HG03095 (cell line): ENCODE results near the gene DNAAF3.
"Not testable (repeated sequence)": the region's sequence is repeated elsewhere in the genome, so short reads cannot be mapped to it uniquely, and the experiment has no call there.

Source experiments
- ATAC-seq: cut with Tn5 transposase; IDR thresholded peaks from one replicate; pipeline ENCODE4 v1.9.1; 2021; ENCODE audit warnings: moderate library complexity; ENCODE audit not compliant: unreplicated experiment

The DNAAF3 gene

DNA sequence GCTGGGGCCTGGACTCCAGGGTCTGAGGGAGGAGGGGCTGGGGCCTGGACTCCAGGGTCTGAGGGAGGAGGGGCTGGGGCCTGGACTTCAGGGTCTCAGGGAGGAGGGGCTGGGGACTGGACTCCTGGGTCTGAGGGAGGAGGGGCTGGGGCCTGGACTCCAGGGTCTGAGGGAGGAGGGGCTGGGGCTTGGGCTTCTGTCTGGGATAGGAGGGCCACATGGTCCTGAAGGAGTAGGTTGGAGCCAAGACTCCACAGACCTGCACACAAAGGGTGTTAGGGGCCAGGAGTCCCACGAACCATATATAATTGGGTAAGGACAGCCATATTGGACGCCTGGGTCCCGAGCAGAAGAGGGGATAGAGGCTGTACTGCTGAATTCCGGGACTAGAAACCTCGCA lies 10.6 kb downstream of the DNAAF3 start:
- ATAC-seq: not testable (repeated sequence)

DNA sequence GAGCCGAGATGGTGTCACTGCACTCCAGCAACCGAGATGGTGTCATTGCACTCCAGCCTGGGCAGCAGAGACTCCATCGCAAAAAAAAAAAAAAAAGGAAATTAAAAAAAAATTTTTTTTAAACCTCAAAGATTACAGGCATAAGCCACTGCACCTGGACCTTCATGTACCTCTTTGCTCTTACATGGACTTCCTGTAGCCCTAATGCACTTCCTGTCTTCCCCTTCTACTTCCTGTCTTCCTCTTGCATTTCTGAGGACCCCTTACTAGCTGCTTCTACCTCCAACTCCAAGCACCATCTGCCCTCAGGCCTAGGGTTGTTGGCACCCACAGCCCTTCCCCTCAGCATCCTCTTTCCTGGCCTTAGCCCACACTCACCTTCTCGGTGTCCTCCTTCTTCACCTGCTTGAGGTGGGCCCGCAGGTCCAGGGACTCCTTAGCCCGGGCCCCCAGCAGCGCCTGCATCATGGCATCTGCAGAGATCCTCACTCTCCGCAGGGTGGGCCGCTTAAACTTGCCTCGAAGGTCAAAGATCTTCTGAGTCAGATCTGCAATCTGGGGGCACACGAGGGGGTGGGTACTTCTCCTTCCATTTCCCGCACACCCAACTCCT lies 12.7 kb downstream of the DNAAF3 start:
- ATAC-seq: no peak

DNA sequence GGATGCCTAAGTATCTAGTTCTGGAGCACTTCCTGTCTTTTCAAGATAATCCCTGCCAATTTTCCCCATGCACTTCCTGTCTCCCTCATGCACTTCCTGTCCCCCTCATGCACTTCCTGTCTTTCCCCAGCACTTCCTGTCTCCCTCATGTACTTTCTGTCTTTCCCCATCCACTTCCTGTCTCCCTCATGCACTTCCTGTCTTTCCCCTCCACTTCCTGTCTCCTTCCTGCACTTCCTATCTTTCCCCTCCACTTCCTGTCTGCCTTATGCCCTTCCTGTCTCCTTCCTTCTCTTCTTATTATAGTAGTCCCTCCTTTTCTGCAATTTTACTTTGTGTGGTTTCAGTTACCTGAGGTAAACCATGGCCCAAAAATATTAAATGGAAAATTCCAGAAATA lies 14.4 kb downstream of the DNAAF3 start:
- ATAC-seq: no peak

DNA sequence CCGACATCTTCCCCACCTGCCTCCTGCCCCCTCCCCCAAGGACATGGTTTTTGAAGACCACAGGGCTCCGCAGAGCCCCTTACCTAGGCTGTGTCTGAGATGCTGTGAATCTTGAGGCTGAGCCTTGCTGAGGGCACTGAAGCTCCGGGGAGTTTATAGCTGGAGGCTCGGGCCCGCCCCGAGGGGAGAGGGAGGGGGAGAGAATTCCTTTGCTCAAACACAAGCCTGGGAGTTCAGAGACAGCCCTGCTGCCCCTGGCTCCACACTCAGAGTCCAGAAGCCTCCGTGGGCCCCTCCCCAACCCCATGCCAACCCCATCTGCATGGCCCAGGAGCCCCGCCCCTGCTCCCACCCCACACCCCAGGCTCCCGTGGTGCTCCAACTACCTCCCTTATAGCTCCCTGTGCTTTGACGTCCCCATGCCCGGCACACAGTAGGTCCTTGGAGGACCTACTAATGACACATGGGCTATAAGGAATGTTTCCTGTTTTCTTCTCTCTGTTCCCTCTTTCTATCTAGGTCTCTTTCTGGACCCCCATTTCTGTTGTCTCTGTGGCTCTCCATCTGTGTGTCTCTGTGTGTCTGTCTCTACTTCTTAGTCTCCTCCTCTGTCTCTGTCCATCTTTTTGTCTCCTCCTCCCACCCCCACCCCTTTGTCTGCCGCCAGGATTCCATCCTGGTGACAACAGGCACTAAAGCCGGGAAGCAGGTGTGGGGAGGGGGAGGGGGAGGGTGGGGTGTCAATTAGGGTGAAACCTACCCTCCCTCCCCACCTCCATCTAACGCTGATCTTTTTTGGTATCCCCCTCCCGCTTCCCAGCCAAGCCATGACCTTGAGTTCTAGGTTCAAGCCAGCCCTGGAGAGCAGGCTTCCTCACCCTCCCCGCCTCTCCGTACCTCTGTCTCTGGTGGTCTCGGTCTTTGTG lies 17.1 kb downstream of the DNAAF3 start, which contains the start of gene TNNT1:
Gene TNNT1, minus strand, starts transcription at position 129 of the 926 bp plus-strand sequence. CDS start 2,049 bp downstream, outside the sequence.
- no peak for ATAC-seq

DNA sequence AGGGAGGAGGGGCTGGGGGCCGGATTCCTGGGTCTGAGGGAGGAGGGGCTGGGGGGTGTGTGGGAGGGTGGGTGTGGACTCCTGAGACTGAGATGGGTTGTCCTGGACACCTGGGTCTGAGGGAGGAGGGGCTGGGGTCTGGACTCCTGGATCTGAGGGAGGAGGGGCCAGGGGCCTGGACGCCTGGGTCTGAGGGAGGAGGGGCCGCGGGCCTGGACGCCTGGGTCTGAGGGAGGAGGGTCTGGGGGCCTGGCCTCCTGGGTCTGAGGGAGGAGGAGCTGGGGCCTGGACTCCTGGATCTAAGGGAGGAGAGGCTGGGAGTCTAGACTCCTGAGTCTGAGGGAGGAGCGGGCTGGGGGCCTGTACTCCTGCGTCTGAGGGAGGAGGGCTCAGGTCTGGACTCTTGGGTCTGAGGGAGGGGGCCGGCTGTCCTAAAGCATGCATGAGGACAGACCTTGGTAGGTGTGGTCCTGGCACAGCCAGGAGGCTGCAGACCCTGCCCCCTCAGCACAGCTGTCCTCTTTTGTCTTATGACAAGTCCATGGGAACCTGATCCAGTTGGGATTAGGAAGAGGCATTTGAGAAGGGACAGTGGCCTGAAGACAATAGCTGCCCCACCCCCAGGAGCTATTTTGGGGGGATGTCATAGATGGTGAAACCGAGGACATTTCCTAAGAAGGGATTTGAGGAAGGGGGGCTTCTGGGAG lies 18.7 kb downstream of the DNAAF3 start:
- no peak for ATAC-seq

DNA sequence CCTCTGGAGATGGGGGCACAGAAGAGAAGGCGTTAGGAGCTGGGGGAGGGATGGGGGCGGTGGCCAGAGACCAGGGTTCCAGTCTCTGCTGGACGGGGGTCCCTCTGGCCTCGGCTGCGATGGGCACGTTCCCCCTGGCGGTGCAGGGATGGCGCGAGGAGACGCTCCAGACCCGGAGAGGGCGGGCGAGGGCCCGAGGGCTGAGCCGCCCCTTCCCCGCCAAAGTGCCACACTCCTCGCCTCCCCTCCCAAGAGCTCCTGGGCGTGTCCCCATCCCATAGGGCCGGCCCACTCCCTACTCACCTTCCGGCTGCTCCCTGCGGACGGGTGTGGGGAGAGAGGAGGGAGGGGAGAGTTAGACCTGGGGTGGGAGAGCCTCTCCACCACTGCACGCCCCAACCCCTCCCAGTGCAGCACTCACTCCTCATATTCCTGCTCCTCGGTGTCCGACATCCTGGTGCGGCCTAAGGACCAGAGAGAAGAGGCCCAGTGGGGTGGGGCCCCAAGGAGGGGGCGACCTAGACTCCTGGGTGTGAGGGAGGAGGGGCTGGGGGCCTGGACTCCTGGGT lies 19.6 kb downstream of the DNAAF3 start:
- ATAC-seq: no peak

DNA sequence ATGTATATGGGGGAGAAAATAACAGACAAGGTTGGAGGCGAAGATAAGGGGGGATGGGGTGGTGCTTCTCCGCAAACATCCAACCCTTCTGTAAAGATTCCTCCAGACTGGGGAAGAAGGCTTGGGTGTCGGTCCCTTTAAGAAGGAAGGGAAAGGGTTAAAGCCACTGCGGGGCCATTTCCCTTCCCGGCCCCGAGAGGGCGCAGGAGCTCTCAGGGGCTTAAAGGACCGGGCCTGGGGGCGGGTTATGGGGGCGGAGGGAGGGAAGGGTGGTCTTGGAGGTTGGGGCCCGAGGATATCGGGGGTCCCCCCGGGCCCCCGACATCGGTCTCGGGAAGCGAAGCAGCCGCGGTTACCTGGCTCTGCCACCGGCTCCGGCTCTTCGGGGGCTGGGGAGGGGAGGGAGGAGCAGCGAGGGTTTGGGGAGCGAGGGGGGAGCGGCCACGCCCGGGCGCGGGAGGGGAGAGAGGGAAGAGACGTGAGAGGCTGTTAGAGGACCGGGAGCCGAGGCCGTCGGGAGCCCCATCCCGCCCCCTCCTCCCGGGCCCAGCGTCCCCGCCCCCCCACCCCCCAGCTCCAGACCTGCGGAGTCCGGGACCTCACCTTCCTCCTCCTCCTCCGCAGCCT lies 20.2 kb downstream of the DNAAF3 start:
- no peak for ATAC-seq

DNA sequence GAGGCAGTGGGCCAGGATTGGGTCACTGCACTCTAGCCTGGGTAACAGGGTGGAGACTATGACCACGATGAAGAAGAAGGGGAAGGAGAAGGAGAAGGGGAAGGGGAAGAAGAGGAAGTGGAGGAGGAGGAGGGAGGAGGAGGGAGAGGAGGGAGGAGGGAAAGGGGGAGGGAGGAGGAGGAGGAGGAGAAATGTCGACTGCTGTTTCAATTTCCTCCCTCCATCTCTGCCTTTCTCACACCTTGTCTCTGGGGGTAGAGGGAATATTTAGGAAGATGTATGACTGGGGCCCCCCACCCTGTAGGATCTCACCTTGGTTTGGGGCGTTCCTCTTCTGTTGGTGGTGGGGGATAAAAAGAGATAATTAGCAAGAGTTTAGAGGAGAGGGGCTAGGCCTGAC lies 21.2 kb downstream of the DNAAF3 start:
- ATAC-seq: no peak

DNA sequence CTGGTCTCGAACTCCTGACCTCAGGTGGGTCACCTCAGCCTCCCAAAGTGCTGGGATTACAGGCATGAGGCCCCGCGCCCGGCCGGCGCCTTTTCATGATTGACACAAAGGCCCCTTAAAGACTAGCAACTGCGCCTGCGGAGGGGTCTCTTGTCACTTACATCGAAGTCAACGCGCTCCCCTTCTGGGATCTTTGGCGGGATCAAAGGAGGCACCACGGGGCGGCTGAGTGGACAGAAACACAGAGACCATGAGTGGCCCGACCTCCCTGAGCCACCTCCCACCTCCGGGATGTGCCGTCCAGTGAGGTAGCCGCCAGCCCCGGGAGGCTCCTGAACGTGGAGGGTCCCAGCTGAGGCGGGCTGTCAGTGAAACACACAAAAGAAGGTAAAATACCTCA lies 24.7 kb downstream of the DNAAF3 start:
- ATAC-seq: no peak

DNA sequence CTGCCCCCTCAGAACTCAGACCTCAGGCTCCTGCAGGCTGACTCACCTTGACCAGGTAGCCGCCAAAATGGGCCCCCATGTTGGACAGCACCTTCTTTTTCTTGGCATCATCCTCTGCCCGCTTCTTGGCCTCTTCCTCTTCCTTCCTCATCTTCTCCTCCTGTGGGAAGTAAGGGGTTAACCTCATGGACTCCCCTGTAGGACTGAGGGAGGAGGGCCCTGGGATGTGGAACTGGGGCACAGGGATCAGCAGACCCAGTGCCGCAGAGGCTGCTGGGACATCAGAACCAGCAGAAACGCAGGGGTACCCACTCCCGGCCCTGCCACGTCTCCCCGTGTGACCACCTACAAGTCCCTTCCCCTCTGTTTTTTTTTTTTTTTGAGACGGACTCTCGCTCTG lies 28.5 kb downstream of the DNAAF3 start:
- ATAC-seq: no peak

DNA sequence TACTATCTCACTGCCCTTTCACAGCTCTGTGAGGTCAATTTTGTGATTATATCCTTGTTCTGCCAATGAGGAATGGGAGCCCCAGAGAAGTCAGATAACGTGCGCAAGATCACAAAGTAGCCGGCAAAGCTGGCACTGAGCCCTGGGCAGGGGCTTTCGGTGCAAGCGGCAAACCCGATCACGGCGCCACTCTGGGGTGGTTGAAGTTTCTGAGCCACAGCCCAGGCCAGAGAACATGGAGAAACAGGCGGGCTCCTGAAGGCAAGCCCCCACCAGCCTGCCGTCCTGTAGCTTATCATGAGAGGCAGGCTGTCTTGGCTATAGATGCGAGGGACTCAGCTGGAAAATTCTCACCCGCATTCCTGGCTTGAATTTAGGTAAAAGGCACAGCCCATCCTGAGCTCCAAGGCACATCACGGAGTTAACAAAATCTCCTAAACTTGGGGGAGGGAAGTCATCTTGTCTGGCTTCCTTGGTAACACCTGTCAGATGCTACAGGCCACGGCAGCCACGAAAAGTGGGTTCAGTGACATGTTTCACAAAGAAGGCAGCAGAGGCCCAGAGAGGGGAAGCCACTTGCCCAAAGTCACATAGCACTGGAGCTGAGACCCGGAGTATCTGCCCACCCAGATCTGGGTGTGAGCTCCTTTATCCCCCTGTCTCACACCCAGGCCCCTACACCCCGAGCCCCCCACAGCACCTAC lies 29.9 kb downstream of the DNAAF3 start:
- no peak for ATAC-seq

DNA sequence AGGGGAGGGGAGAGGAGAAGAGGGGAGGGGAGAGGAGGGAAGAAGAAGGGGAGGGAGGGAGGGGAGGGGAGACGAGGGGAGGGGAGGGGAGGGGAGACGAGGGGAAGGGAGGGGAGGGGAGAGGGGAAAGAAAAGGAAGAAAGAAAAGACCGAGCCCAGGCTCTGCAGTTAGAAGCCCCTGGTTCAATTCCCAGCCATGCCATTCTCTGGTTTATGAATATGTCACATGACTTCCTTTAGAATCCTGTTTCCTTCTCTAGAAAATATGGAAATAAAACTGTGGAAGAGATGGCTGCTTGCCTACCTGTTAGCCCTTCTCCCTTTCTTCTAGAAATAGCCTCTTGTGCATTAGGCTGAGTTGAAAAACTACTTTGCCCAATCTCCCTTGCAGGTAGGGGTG lies 31.7 kb downstream of the DNAAF3 start:
- ATAC-seq: no peak

DNA sequence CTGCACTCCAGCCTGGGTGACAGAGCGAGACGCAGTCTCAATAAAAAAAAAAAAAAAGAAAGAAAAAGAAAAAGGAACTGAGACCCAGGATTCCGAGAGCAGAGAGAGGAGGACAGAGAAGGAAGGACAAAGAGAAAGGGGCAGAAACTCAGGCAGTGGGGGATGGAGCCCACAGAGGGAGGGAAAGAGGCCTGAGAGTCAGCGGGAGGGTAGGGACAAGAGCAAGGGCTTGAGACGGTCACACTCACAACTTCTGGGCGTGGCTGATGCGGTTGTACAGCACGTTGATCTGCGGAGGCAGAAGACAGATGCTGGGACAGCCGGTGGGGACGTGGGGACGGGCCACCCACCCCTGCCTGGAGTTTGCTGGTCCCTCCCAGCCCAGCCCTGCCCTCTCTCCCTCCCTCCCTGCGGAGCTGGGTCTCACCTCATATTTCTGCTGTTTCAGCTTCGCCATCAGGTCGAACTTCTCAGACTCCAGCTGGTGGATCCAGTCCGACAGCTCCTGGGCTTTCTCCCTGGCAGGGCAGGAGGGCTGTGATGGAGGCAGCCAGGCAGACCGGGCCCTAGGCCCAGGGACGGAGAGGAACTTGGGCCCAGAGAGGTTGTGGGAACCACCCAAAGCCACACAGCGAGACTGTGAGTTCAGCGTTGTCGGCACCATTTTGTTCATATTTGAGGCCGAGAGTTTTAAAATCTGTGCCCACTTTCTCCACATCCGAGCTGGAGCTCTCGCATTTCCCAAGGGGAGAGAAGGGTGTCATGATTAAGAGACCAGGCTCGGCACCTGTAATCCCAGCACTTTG lies 32.6 kb downstream of the DNAAF3 start:
- ATAC-seq: no peak

DNA sequence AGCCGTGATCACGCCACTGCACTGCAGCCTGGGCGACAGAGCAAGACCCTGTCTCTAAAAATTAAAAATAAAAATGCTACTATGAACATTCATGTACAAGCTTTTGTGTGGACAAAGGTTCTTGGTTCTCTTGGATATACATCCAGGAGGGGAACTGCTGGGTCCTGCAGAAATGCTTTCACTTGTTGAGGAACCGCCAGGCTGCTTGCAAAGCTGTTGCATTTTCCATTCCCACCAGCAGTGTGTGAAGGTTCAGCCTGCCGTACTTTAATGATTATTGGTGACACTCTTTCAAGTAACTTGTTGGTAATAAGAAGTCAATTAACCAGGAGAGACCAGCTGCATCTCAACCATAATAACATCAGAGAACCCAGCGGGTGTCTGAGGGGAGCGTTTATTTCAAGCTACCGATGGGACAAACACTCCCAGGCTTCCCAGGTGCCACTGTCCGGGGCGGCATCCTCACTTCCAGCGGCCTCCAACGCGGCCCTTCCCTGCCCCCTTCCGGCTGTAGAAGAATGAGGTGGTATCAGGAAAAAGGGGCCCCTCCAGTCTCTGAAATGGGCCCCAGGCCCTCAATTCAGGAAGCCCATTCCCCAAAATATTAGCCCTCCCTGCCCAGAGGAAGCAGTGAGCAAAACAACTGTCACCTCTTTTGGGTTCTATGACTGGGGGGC lies 33.8 kb downstream of the DNAAF3 start:
- no peak for ATAC-seq

DNA sequence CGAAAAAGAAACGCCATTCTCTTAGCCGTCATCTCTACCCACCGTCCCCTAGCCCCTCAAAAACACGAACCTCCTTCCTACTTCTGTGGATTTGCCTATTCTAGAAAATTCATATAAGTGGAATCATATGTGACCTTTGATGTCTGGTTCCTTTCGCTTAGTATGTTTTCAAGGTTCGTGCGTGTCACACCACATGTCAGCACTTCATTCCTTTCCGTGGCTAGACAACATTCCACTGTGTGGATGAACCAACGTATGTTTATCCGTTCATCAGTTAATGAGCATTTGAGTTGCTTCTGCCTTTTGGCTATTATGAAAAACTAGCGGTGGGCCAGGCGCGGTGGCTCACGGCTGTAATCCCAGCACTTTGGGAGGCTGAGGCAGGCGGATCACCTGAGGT lies 35.0 kb downstream of the DNAAF3 start:
- ATAC-seq: no peak

DNA sequence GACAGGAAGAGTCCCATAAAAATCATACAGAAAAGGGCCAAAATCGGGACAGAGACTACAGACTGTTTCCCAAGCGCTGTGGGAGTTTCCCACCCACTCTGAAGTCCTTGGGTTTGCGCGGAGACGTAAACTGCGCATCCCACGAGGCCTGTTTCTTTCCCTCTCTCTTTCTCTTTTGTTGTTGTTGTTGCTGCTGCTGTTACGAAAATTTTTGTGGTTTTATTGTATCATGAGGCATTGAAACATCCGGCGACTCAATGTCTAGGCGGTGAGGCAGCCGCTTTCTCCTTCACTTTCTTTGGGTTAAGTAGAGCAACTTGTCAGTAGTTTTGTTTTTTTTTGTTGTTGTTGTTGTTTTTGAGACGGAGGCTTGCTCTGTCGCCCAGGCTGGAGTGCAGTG lies 47.4 kb downstream of the DNAAF3 start:
- no peak for ATAC-seq

DNA sequence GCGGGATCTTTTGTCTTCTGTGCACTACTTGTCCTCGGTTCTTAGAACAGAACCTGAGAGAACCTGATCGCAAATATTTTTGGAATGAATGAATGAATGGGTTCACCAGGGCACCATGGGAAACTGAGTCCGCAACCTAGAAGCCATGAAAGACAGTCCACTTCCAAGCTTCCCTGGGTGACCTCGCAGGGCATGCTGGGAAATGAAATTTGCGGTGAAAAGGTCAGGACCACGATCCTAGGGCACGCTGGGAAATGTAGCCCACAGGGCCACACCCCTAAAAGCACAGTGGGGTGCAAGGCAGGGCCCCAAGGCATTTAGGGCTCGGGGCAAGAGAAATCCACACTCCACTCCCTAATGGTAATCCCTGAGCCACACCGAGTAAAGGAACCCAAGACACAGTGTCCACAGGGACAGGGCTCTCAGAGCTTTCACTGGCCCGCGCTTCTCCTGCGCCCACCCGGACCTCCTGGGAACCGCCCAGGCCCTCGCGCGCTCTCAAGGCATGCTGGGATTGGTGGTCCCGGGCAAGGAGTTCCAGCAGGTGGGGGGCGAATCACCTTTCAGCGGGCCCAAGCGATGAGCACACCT lies 47.9 kb downstream of the DNAAF3 start:
- no peak for ATAC-seq

DNA sequence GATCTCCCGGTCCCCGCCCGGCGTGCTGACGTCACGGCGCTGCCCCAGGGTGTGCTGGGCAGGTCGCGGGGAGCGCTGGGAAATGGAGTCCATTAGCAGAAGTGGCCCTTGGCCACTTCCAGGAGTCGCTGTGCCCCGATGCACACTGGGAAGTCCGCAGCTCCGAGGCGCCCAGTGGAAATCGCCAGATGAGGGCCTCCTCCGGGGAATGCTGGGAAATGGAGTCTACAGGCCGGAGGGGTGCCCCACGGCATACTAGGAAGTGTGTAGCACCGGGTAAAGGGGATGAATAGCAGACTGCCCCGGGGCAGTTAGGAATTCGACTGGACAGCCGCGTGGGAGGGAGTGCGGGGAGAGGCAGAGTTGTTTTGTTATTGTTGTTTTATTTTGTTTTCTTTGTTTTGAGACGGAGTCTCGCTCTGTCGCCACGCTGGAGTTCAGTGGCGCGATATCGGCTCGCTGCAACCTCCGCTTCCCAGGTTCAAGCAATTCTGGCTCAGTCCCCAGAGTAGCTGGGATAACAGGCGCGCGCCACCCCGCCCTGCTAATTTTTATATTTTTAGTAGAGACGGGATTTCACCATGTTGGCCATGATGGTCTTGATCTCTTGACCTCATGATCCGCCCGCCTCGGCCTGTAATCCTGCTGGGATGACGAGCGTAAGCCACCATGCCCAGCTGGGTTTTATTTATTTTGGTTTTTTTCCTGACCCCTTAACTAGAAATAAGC lies 48.6 kb downstream of the DNAAF3 start:
- peak; percentile 73 for ATAC-seq
